GM12891 (cell line): ENCODE measurements around the gene ENTPD2.

Experiments used
- DNase-seq: peaks from one replicate; pipeline ENCODE4 v3.0.0; 2011; ENCODE audit warnings: low spot score; ENCODE audit not compliant: insufficient read length
- FAIRE-seq: peaks from 2 replicates; lab custom pipeline; 2011; peaks lifted over from hg19 to GRCh38; lab: Jason Lieb, UNC
- PAX5 ChIP-seq: IDR thresholded peaks from 2 replicates; pipeline ENCODE4 v1.6.1; 2011; ENCODE audit warnings: low read length, moderate library complexity, mild to moderate bottlenecking; ENCODE audit not compliant: insufficient read depth, severe bottlenecking
- POLR2A ChIP-seq: IDR thresholded peaks from 2 replicates; pipeline ENCODE4 v1.6.1; 2011; ENCODE audit warnings: low read depth, low read length, control low read depth
- POLR2AphosphoS5 ChIP-seq: IDR thresholded peaks from 2 replicates; pipeline ENCODE4 v1.6.1; 2011; ENCODE audit warnings: low read depth, low read length, control low read depth
- POU2F2 ChIP-seq: IDR thresholded peaks from 2 replicates; pipeline ENCODE4 v1.6.1; 2011; ENCODE audit warnings: low read depth, mild to moderate bottlenecking, control low read depth, low read length, moderate library complexity
- SPI1 ChIP-seq: IDR thresholded peaks from 2 replicates; pipeline ENCODE4 v1.6.1; 2011; ENCODE audit warnings: low read depth, low read length, control low read depth
- TAF1 ChIP-seq: IDR thresholded peaks from 2 replicates; pipeline ENCODE4 v1.6.1; 2011; ENCODE audit warnings: low read depth, low read length, control low read depth

ENTPD2 gene

DNA sequence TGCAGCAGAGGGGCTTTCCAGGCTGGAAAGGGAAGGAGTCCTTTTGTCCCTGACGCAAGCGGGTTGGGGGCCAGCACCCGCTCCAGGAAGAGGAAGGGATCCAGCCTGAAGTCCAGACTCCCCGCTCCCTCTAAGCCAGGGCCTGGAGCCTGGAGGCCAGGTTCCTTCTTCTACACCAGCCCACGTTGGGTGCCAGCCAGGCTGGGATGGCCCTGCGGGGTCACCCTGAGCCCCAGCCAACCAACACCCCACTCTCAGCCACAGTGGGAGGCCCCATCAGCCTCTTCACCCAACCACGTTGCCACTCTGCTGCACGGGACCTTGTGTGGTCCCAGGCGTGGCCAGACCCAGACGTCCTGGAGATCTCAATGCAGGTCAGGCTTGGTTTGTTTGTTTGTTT, 21.0 kb downstream of the ENTPD2 start:
- TF ChIP-seq POLR2A, result no peak
- TF ChIP-seq TAF1, result no peak
- no peak for TF ChIP-seq POLR2AphosphoS5
- no peak for TF ChIP-seq PAX5
- TF ChIP-seq POU2F2, result no peak
- TF ChIP-seq SPI1, result no peak
- DNase-seq (no peak), FAIRE-seq (no peak)

DNA sequence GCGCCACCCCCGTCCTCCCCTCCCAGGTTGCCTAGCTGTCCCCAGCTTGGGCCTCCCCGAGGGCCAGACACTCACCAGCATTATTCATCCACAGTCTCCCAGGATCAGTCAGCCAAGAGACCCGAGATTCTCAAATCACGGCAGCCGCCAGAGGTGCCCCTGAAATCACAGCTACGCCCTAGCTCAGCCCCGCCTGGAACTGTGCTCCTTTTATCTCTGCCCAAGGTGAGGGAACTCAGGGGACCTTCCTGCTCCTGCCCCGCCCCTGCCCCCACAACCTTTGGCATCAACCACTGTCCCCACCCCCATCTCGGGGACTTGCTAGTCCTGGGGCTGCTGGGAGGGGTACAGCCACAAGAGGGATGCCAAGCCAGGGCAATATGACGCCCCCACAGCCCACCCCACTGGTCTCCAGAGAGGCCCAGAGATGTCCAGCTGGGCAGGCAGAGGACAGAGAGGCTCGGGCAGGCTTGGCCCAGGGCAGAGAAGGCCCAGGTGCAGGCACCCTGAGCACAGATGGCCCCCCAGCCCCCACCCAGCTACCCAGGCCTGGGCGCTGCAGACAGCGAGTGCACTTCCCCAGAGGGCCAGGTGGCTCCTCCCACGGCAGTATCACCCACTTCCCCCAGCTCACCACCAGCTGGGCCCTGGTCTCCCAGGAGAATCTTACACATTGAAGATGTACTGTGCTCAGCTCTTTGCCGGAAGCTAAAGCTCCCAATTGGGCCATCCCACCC, 21.8 kb downstream of the ENTPD2 start, which contains the start of gene FUT7:
TSS of gene FUT7 (minus strand) at position 185 of the 737 bp plus-strand sequence. CDS start at position 88, 97 bp downstream.
- no peak for TF ChIP-seq POU2F2
- TF ChIP-seq POLR2A, result no peak
- TF ChIP-seq PAX5, result no peak
- no peak for TF ChIP-seq TAF1
- TF ChIP-seq POLR2AphosphoS5, result no peak
- TF ChIP-seq SPI1, result no peak; the same call in 1 of the 2 replicates
- FAIRE-seq (peak; percentile 20), DNase-seq (no peak)

DNA sequence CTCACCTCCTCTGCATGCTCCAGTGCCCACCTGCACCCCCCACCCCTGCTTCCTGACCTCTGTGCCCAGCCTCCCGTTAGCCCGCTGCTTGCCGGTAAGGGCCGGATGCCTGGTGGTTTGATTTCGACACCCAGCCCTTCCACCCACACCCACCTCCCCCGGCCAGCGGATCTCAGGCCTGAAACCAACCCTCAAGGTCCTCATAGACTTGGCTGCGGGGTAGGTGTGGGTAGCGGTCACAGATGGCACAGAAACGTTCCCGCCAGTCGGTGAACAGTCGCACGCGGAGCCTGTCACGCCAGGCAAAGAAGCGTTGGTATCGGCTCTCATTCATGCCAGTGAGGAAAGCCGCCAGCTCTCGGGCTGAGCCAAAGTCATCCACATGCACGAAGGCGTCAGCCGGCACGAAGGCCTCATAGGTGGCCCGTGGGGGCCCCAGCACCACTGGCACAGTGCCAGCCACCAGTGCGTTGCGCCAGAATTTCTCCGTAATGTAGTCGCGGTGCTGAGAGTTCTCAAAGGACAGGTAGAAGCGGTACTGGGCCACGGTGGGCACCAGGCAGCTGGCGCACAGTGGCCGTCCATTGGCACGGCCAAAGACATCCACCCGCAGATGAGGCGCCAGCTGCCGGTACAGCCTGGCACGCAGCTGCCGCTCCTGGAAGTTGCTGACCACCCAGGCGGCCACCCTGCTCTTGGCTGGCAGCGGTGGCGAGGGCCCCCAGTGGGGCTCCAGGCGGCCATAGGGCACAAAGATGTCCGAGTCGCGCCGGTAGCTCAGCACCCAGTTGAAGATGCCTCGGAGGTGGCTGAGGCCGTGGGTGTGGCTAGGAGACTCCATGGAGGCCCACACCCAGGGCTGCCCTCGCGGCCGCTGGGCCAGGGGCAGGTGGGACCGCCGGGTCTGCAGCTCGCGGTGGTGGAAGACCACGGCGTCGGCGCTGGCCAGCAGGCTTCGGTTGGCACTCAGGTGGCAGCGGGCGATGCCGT, 23.0 kb downstream of the ENTPD2 start:
- FAIRE-seq, result peak; percentile 84

DNA sequence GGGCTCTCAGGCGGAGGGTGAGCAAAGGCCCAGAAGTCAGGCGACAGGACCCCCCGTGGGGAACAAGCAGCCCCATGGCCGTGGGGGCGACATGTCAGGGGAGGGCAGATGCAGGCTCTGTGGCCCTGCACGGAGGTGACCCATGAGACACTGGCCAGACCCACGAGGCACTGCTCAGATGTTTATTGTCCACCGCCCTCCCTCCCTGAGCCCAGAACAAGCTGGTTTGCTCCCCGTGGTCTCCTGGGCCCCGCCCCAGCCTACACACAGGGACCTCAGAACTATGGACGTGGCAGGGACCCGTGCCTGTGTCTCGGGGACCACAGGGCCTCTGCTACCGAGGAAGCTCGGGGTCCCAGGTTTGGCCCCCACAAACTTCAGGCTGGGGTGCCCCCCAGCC, 23.9 kb downstream of the ENTPD2 start:
- no peak for FAIRE-seq

More for the DNA sequence above, 23.0 kb downstream of the ENTPD2 start:
- DNase-seq, result no peak
- TF ChIP-seq SPI1, result no peak

DNA sequence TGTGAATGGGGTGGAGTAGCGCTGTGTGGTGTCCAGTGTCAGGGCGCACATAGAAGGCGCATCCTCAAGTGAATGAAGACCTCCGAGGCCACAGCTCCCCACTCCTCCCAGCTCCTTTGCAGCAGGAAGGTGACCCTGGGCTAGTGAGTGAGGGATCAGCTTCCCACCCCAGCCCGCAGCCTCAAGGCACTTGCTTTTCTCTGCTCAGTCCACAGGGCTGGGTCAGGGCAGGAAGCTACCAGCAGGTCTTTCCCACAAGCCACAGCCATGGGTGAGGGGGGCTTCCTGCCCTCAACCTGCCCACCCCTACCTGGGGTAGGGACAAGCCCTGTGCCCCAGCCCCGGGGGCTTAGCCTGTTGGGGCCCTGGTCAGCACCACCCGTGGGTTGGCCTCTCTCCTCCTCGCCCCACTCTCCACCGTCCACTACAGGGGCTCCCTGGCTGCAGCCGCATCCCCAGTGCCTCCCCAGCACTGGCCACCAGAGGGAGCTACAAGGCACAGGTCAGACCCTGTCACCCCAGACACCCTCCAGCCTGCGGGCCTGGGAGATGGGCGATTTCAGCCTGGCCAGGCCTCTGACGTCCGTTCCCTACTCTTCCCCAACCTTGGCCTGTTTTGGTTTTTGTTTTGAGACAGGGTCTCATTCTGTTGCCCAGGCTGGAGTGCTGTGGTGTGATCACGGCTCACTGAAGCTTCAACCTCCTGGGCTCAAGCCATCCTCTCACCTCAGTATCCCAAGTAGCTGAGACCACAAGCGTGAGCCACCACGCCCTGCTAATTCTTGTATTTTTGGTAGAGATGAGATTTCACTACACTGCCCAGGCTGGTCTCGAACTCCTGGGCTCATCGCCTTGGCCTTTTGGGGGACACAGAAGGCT, 24.6 kb downstream of the ENTPD2 start:
- FAIRE-seq (peak; percentile 89), DNase-seq (peak; percentile 75)
- no peak for TF ChIP-seq SPI1
- no peak for TF ChIP-seq PAX5
- no peak for TF ChIP-seq POLR2A
- TF ChIP-seq POLR2AphosphoS5, result no peak
- no peak for TF ChIP-seq POU2F2
- no peak for TF ChIP-seq TAF1

More for the DNA sequence above, 23.9 kb downstream of the ENTPD2 start:
- no peak for TF ChIP-seq POLR2AphosphoS5
- no peak for TF ChIP-seq PAX5
- no peak for TF ChIP-seq POLR2A
- no peak for TF ChIP-seq POU2F2
- no peak for TF ChIP-seq SPI1
- TF ChIP-seq TAF1, result no peak
- no peak for DNase-seq

DNA sequence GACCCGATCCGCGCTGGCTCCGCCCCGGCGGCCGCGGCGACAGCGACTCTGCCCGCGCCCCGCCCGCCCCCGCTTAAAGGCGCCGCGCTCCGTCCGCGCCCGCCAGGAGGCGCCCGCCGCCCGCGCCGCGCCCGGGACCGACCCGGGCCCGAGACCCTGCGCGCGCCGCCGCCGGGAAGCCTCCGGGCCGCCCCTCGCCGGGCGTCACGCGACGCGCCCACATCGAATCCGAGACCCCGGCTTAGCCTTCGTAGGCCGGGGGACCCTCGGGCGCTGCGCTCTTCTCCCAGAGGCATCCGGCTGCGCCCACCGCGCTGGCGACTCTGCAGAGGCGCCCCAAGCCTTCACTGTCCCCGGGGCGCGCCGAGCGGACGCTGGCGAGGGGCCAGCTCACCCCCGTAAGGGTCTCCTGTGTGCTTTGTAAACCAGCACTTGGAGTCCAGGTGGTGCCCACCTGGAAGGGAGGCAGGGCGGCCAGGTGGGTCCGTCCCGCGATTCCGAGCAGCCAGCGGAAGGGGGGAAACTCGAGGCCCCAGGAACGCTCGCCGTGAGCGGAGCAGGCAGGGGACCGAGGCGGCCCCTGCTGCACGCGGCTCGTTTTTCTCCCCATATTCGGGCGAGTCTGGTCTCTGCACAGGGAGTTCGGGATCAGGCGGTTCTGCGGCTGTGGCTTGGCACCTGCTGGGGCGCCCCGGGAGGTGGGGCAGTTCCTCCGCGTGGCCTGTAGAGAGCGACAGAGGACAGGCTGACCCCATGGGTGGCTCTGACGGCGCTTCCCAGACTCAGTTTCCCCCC, 25.4 kb downstream of the ENTPD2 start:
- FAIRE-seq (peak; percentile 88), DNase-seq (peak; percentile 70)
- TF ChIP-seq POU2F2 (no peak), SPI1 (no peak), TAF1 (no peak), POLR2AphosphoS5 (no peak), POLR2A (no peak), PAX5 (no peak)

DNA sequence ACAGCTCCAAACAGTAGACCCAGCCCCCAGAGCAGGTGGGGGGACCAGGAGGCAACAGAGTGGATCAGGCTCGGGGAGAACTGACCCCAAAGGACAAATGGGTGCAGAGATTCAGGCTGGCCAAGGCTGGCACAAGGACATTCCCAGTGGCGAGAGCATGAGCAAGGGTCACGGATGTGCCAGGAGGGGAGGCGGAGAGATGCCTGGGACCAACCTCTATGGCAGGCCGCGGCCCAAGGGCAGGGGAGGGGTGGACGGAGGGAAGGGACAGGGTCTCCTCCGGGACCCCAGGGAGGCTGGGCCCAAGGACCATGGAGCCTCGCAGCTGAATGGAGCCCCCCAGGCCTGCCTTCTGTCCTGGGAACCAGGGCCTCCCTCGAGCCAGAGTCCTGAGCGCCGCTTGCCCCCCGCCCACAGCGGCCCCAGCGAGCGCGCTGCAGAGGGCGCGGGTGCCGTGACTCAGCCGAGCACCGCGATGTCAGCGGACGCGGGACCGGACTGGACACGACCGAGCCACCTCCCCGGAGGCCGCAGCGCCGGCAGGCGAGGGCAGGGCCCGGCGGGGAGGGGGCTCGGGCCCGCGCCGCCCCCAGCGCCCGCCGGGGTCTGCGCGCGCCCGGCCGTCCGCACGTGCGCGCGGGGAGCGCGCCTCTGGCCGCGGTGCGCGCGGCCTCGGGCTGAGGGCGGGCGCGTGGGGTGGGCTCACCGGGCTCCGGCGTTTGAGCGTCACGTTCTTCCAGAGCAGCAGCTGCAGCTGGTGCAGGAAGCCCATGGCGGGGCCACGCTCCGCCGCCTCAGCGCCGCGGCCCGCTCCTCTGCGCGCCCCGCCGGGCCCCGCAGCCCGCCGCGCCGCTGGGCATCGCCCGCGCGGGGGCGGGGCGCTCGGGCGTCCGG, 26.2 kb downstream of the ENTPD2 start, which contains the start of gene ABCA2:
TSS of gene ABCA2 (minus strand) at position 869 of the 894 bp plus-strand sequence. CDS start at position 772, 97 bp downstream.
- peak; percentile 66 for FAIRE-seq
- DNase-seq, result no peak

DNA sequence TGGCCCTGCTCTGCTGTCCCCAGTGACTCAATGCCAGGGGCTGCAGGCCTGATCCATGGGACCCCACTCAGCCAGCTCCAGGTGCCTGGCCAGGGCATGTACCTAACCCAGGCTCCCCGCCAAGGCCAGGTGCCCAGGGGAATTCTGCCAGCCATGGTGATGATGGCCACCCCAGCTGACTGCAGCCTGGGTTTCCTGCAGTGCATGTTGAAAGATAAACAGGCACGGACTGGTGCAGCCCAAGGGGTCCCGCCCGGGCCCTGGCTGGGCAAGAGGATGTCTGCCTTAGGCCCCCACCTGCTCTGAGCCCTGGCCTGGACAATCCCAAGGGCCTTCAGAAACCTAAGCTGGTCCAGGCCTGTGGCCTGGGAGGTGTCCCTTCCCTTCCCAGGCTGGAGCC, 27.0 kb downstream of the ENTPD2 start:
- DNase-seq (no peak), FAIRE-seq (no peak)
- TF ChIP-seq POLR2AphosphoS5 (no peak), POLR2A (no peak), POU2F2 (no peak), TAF1 (no peak)

More for the DNA sequence above, 26.2 kb downstream of the ENTPD2 start, which contains the start of gene ABCA2:
- TF ChIP-seq PAX5 (peak; percentile 13), POLR2AphosphoS5 (no peak)
